HCT116 (cell line): ENCODE data around the gene SEMA4D. TPM values are rescaled to one million over a fixed set of nuclear protein-coding genes. Genes with fewer than 3 reads are reported as not detected.
A peak's percentile ranks its signal among the peaks of the same experiment; 100 is the strongest.

Experiments
- ATAC-seq: fragments of 200-7000 bp; cut with Tn5 transposase; 2 replicates; pipeline ENCODE4 v1.9.1; 2020; ENCODE audit warnings: mild to moderate bottlenecking, moderate library complexity
- BruUV-seq: library from RNA; stranded (reverse); fragments of 400-500 nt; replicated peaks from 2 replicates; lab custom pipeline; 2021; lab: Mats Ljungman, UMichigan
- CTCF ChIA-PET: fragments of 300-600 bp; sonication (Branson Sonifier 250); formaldehyde crosslinking; loops from one replicate; lab custom pipeline; 2021; ENCODE audit warnings: antibody characterized with exemption; lab: Charles Lee
- POLR2A ChIA-PET: fragments of 300-600, 350-600 bp; sonication (Branson Sonifier 250); formaldehyde crosslinking; loops from one replicate; lab custom pipeline; 2021; ENCODE audit warnings: antibody characterized with exemption; lab: Charles Lee
- RAD21 ChIA-PET, 2 experiments: fragments of 300-600 bp; sonication (Branson Sonifier 250); formaldehyde crosslinking; loops; one replicate each; lab custom pipeline; 2023; ENCODE audit warnings: low total read pairs in 2 of 2; ENCODE audit not compliant: uncharacterized antibody in 2 of 2, unreplicated experiment in 2 of 2, low non-redundant PET in 1 of 2; lab: Charles Lee
- DNase-seq: peaks from one replicate; pipeline ENCODE4 v3.0.0-alpha.2; 2010; ENCODE audit warnings: low read depth, low spot score
- H2AFZ ChIP-seq: fragments of 200-600 bp; shearing (Covaris generic), sonication (generic); 2 replicates; pipeline ENCODE4 v1.6.1; 2017; ENCODE audit warnings: low read depth, mixed run types, mixed read lengths, antibody characterized with exemption, low read length; ENCODE audit not compliant: poor library complexity, severe bottlenecking
- H3K27ac ChIP-seq: 2 replicates; pipeline ENCODE4 v1.5.1; 2012; ENCODE audit warnings: low read depth, low read length
- H3K27me3 ChIP-seq: fragments of 200-600 bp; sonication (generic); 2 replicates; pipeline ENCODE4 v1.6.1; 2016; ENCODE audit warnings: mixed run types, low read length, mixed read lengths; ENCODE audit not compliant: insufficient read depth
- H3K36me3 ChIP-seq, 2 experiments: fragments of 200-500 bp in 1 of 2; fragments of 200-600 bp in 1 of 2; sonication (Bioruptor generic) in 1 of 2; sonication (generic) in 1 of 2; 2 replicates each; pipeline versions ENCODE4 v1.5.1 to v1.6.1; 2014 to 2016; ENCODE audit warnings: low read length in 2 of 2, inconsistent platforms in 1 of 2, mixed read lengths in 1 of 2, mixed run types in 1 of 2; ENCODE audit not compliant: insufficient read depth in 2 of 2, control insufficient read depth in 1 of 2
- H3K4me1 ChIP-seq, 2 experiments: fragments of 200-600 bp in 1 of 2; sonication (generic) in 1 of 2; 2 replicates each; pipeline versions ENCODE4 v1.5.1 to v1.6.1; 2012 to 2017; ENCODE audit warnings: low read length in 2 of 2, inconsistent platforms in 1 of 2, mild to moderate bottlenecking in 1 of 2, mixed read lengths in 1 of 2, mixed run types in 1 of 2, moderate library complexity in 1 of 2; ENCODE audit not compliant: insufficient read depth in 2 of 2, control insufficient read depth in 1 of 2
- H3K4me2 ChIP-seq: fragments of 200-600 bp; sonication (generic); 2 replicates; pipeline ENCODE4 v1.6.1; 2017; ENCODE audit warnings: mixed run types, low read length, mixed read lengths
- H3K4me3 ChIP-seq, 2 experiments: fragments of 200-600 bp in 1 of 2; sonication (generic) in 1 of 2; replicated peaks in 1 of 2; 2 replicates each; pipeline ENCODE4 v1.5.1; 2011 to 2016; ENCODE audit warnings: low read length in 2 of 2, control low read depth in 1 of 2, low read depth in 1 of 2, mild to moderate bottlenecking in 1 of 2, mixed read lengths in 1 of 2, mixed run types in 1 of 2
- H3K79me2 ChIP-seq: fragments of 200-600 bp; sonication (generic); 2 replicates; pipeline ENCODE4 v1.6.1; 2017; ENCODE audit warnings: mild to moderate bottlenecking, mixed run types, low read length, moderate library complexity, mixed read lengths; ENCODE audit not compliant: insufficient read depth
- H3K9ac ChIP-seq: fragments of 200-600 bp; sonication (generic); 2 replicates; pipeline ENCODE4 v1.6.1; 2016; ENCODE audit warnings: low read length, mixed read lengths
- H3K9me2 ChIP-seq: fragments of 200-600 bp; sonication (generic), shearing (Covaris generic); 2 replicates; pipeline ENCODE4 v1.6.1; 2017; ENCODE audit warnings: mixed run types, mild to moderate bottlenecking, moderate library complexity; ENCODE audit not compliant: insufficient read depth
- H3K9me3 ChIP-seq, 2 experiments: fragments of 200-500 bp in 1 of 2; fragments of 200-600 bp in 1 of 2; sonication (Bioruptor generic) in 1 of 2; sonication (generic) in 1 of 2; 2 replicates each; pipeline ENCODE4 v1.6.1; 2014 to 2017; ENCODE audit warnings: low read length in 2 of 2, mixed read lengths in 2 of 2, inconsistent platforms in 1 of 2, low read depth in 1 of 2, mild to moderate bottlenecking in 1 of 2, mixed run types in 1 of 2, moderate library complexity in 1 of 2; ENCODE audit not compliant: control insufficient read depth in 1 of 2, insufficient read depth in 1 of 2
- H4K20me1 ChIP-seq: fragments of 200-600 bp; sonication (generic), shearing (Covaris generic); 2 replicates; pipeline ENCODE4 v1.6.1; 2017; ENCODE audit warnings: mixed run types, mild to moderate bottlenecking, moderate library complexity; ENCODE audit not compliant: insufficient read depth
- ELF1 ChIP-seq: IDR thresholded peaks from 2 replicates; pipeline ENCODE4 v1.6.1; 2012; ENCODE audit warnings: low read depth, borderline replicate concordance
- EZH2phosphoT487 ChIP-seq: fragments of 200-600 bp; IDR thresholded peaks from 2 replicates; pipeline ENCODE4 v1.6.1; 2018; ENCODE audit warnings: antibody characterized with exemption, borderline replicate concordance
- FOSL1 ChIP-seq: IDR thresholded peaks from 2 replicates; pipeline ENCODE4 v1.6.1; 2012; ENCODE audit warnings: low read depth
- SIN3A ChIP-seq: IDR thresholded peaks from 2 replicates; pipeline ENCODE4 v1.6.1; 2012; ENCODE audit warnings: low read depth
- SP1 ChIP-seq: IDR thresholded peaks from 2 replicates; pipeline ENCODE4 v1.6.1; 2012; ENCODE audit warnings: low read depth
- YY1 ChIP-seq: IDR thresholded peaks from 2 replicates; pipeline ENCODE4 v1.6.1; 2011; ENCODE audit warnings: low read length, low read depth, moderate library complexity, mild to moderate bottlenecking; ENCODE audit not compliant: insufficient replicate concordance; ENCODE audit errors: extremely low read depth
- ZBTB33 ChIP-seq: IDR thresholded peaks from 2 replicates; pipeline ENCODE4 v1.6.1; 2011; ENCODE audit warnings: mild to moderate bottlenecking, low read length, moderate library complexity; ENCODE audit not compliant: insufficient replicate concordance; ENCODE audit errors: extremely low read depth
- ZFX ChIP-seq: fragments of 450-650 bp; IDR thresholded peaks from 2 replicates; pipeline ENCODE4 v1.6.1; 2017
- intact Hi-C: fragments of 100-400 bp; cut with micrococcal nuclease; formaldehyde crosslinking; loops from 2 replicates; pipeline ENCODE4 v1.10.0; 2022
- microRNA-seq: library from miRNA; unstranded; fragments of <30 nt; microRNA quantifications from one replicate; pipeline ENCODE4, GENCODE V29; 2016; ENCODE audit warnings: borderline number of aligned reads
- total RNA-seq: library from RNA; stranded (reverse); gene quantifications from one replicate; pipeline ENCODE4 v1.2.1, GENCODE V29; 2021; ENCODE audit not compliant: unreplicated experiment

The SEMA4D gene
- total RNA-seq, 1 experiment from 2014 or later = 32.0 TPM

- no peak overlapping the region for H2AFZ ChIP-seq
- peaks cover 66% of the 10 kb centered on the region for H3K79me2 ChIP-seq
- no peaks in the 10 kb centered on the region for H3K27me3 ChIP-seq
- H3K27ac ChIP-seq = peak overlapping the region; percentile 67
- H3K9ac ChIP-seq = peak overlapping the region; percentile 93
- H3K36me3 ChIP-seq = peaks cover 18 to 35% of the 10 kb centered on the region in 2 experiments
- RAD21 ChIA-PET = no interaction called here
- CTCF ChIA-PET = no interaction called here
- no peaks in the 10 kb centered on the region for H3K9me2 ChIP-seq
- H3K4me3 ChIP-seq = peak overlapping the region; percentile 94 to 95
- H3K4me2 ChIP-seq = peak overlapping the region; percentile 78
- POLR2A ChIA-PET = no interaction called here
- peak; percentile 31 for ATAC-seq
- TSS peak; percentile 51 for BruUV-seq
- H3K4me1 ChIP-seq = peaks cover 15 to 40% of the 10 kb centered on the region in 2 experiments
- intact Hi-C loops = loop anchor here (10.0 kb wide), 1 partner anchor 793 kb away; no protein-coding TSS in a partner anchor
- DNase-seq = no peak
- no peaks in the 10 kb centered on the region for H3K9me3 ChIP-seq
- H4K20me1 ChIP-seq = peaks cover 36% of the 10 kb centered on the region; the same call in 1 of the 2 replicates
- TF ChIP-seq FOSL1 (no peak), EZH2phosphoT487 (no peak), ZBTB33 (no peak), ELF1 (no peak), SP1 (no peak), YY1 (no peak), ZFX (peak; percentile 32; the same call in 1 of the 2 replicates), SIN3A (no peak)
Observed at GRCh38 chr9:89311346-89312221, 186.3 kb downstream of the SEMA4D start.

Small RNA genes lying within 50 kb of the gene (microRNA-seq; reads per million reads assigned to microRNA genes)
- gene MIR3153 = not detected

Other genes starting within 250 kb of the SEMA4D start
- 242 TPM for gene CKS2, start 186.9 kb downstream of the SEMA4D start, total RNA-seq
- gene SECISBP2, start 179.6 kb downstream of the SEMA4D start, total RNA-seq = 41.6 TPM
- gene GADD45G, start 106.9 kb upstream of the SEMA4D start, total RNA-seq = not detected